Esophagus (tissue), 2 donors: ENCODE results near the gene CD82. TPM values are rescaled to one million over a fixed set of nuclear protein-coding genes. Genes with fewer than 3 reads are reported as not detected.
A peak's percentile ranks its signal among the peaks of the same experiment; 100 is the strongest.

Experiments used
- H3K27ac ChIP-seq, 2 donors: one replicate each; pipeline ENCODE4 v1.5.1; 2013; ENCODE audit warnings: low read depth in 2 of 2, mild to moderate bottlenecking in 2 of 2, inconsistent platforms in 1 of 2, low read length in 1 of 2, moderate library complexity in 1 of 2
- H3K27me3 ChIP-seq, 2 donors: one replicate each; pipeline ENCODE4 v1.6.1; 2013; ENCODE audit warnings: low read length in 2 of 2, control low read depth in 1 of 2, mild to moderate bottlenecking in 1 of 2; ENCODE audit not compliant: insufficient read depth in 2 of 2, control insufficient read depth in 1 of 2
- H3K36me3 ChIP-seq, 2 donors: one replicate each; pipeline ENCODE4 v1.6.1; 2013; ENCODE audit warnings: low read length in 1 of 2; ENCODE audit not compliant: control insufficient read depth in 2 of 2, insufficient read depth in 2 of 2
- H3K4me1 ChIP-seq, 2 donors: one replicate each; pipeline ENCODE4 v1.6.1; 2013; ENCODE audit warnings: low read length in 1 of 2; ENCODE audit not compliant: control insufficient read depth in 2 of 2, insufficient read depth in 2 of 2
- H3K4me3 ChIP-seq, 2 donors: one replicate each; pipeline ENCODE4 v1.5.1; 2013; ENCODE audit warnings: low read length in 2 of 2, mild to moderate bottlenecking in 2 of 2, low read depth in 1 of 2, moderate library complexity in 1 of 2
- H3K9me3 ChIP-seq, 2 donors: one replicate each; pipeline ENCODE4 v1.6.1; 2013; ENCODE audit warnings: mild to moderate bottlenecking in 2 of 2, low read depth in 1 of 2, low read length in 1 of 2, moderate library complexity in 1 of 2; ENCODE audit not compliant: control insufficient read depth in 2 of 2, insufficient read depth in 1 of 2
- WGBS, 2 donors: extraction: QIAGEN DNeasy Blood & Tissue Kit; methylation state at CpG; one replicate each; pipeline ENCODE4 v1.1.7; 2013; 5-methylcytosine and 5-hydroxymethylcytosine counted together
- polyA plus RNA-seq, 2 donors: library from polyadenylated mRNA; stranded (reverse); fragments of 200-250 nt; gene quantifications; one replicate each; pipeline ENCODE4 v1.2.3, GENCODE V29; 2013
- donor health status: healthy with polysubstance abuse.
- donor health status: Bipolar disorder and iron deficiency.

CD82 gene
- polyA plus RNA-seq, 2 donors: 123 to 266 TPM

DNA sequence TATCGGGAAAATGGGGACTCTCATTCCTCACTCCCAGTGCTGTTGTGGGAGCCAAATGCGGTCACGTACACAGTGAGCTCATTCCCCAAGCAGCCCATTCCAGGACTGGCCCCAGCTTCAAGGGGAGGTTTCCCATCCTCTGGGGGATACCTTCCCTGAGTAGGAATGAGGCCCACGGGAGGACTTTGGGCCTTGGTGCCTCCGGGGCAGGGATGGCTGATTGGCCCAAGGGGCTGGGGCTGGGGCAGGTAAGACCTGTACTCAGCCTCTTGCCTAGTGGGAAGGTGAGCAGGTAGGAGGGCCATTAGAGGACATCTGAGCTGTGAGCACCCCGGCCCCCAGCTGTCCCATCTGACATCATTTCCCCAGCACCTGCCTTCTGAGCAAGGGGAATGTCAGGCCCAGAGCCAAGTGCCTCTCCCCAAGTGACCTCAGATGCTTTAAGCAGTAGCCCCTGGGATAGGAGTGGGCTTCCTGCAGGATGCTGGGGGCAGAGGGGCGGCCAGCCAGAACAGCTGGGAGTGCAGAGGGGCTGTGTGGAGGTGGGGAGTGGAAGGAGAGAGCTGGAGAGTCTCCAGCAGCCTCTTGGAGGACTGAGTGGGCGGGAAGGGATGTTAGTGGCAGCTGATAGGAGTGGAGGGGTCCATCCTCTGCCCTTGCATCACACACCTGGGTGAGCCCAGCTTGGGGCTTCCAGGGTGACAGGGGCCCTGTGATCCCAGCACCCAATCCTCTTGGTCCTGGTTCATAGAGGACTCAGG lies 58.4 kb downstream of the CD82 start:
- Histone ChIP-seq H3K9me3 (no peaks in the 10 kb centered on the region), H3K4me1 (peaks cover 0 to 3% of the 10 kb centered on the region in 2 donors), H3K4me3 (no peak overlapping the region), H3K27me3 (no peaks in the 10 kb centered on the region), H3K27ac (no peak overlapping the region), H3K36me3 (peaks cover 0 to 14% of the 10 kb centered on the region in 2 donors)
- 62 to 64% methylated on average over 8 of the region's 8 CpGs for WGBS, 2 donors

DNA sequence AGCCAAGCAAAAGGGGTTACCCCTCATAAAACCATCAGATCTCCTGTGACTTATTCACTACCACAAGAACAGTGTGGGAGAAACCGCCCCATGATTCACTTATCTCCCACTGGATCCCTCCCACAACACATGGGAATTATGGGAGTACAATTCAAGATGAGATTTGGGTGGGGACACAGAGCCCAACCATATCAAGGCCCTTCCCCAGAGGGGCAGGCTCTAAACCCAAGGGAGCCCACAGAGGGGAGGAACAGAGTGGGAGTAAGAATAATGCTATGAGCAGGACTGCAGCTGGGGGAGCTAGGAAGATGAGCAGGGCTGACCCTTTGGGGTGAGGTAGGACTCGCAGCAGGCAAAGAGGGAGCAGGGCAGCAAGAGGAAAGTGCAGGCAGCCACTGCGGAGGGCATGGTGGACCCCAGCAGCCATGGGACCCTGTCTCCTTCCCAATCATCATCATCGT lies 59.3 kb downstream of the CD82 start:
- 95 to 97% methylated on average over 4 of the region's 4 CpGs for WGBS, 2 donors
- Histone ChIP-seq H3K27me3 (no peaks in the 10 kb centered on the region), H3K9me3 (no peaks in the 10 kb centered on the region), H3K27ac (no peak overlapping the region), H3K36me3 (peaks cover 0 to 10% of the 10 kb centered on the region in 2 donors), H3K4me1 (peaks cover 0 to 3% of the 10 kb centered on the region in 2 donors), H3K4me3 (no peak overlapping the region)

DNA sequence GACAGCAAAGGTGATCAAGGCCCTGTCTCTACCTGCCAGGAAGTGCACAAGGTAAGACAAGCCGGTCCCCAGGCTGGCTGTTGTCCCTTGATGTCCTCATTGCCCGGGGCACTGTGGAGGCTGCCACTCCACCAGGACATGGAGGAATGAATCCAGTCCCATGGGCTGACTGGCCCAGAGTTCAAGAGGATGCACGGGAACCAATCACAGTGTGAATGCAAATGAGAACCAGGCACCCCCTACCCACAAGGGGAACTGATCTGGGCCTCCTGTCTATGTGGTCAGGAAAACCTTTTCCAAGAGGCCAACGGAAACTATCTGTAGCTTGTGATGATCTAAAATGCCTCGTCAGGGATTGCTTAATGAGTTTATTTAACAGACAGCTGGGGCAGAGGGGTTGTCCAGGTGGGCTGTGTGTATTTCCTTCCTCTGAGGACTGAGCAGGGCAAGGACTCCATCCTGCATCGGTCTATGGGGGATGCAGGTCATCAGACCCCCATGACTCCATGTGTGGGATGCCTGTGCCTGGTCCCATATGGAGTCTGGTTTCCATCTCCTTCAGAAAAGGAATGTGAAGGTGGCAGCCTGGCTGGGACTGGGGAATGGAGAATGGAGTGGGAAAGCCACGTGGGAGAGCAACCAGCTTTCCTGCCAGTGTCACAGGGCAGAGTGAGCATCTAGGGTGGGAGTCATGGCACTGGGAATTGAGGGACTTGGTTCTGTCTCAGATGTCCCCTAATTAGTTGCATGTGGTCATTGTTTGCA lies 60.5 kb downstream of the CD82 start:
- Histone ChIP-seq H3K36me3 (peaks cover 0 to 6% of the 10 kb centered on the region in 2 donors), H3K4me3 (no peak overlapping the region), H3K9me3 (no peaks in the 10 kb centered on the region), H3K4me1 (peaks cover 0 to 3% of the 10 kb centered on the region in 2 donors), H3K27ac (no peak overlapping the region), H3K27me3 (no peaks in the 10 kb centered on the region)
- 75 to 76% methylated on average over 7 of the region's 7 CpGs for WGBS, 2 donors

DNA sequence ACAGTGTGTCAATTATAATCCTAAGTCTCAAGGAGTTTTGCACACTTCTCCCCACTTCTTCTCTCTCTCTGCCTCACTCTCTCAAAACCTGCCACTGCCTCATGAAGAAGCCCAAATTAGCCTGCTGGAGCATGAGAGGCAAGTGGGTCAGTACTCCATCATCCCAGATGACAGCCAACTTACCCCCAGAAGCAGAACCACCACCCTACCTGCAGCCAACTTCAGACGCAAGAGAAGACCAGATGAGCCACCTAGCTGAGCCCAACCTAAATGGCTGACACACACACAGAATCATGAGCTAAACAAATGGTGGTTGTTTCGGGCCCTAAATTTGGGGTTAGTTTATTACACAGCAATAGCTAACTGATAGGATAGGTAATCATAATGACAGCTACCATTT lies 61.2 kb downstream of the CD82 start:
- Histone ChIP-seq H3K27me3 (no peaks in the 10 kb centered on the region), H3K36me3 (peaks cover 0 to 1% of the 10 kb centered on the region in 2 donors), H3K27ac (no peak overlapping the region), H3K4me1 (peaks cover 0 to 3% of the 10 kb centered on the region in 2 donors), H3K4me3 (no peak overlapping the region), H3K9me3 (no peaks in the 10 kb centered on the region)
- WGBS, 2 donors: 96 to 99% methylated on average over 2 of the region's 2 CpGs

DNA sequence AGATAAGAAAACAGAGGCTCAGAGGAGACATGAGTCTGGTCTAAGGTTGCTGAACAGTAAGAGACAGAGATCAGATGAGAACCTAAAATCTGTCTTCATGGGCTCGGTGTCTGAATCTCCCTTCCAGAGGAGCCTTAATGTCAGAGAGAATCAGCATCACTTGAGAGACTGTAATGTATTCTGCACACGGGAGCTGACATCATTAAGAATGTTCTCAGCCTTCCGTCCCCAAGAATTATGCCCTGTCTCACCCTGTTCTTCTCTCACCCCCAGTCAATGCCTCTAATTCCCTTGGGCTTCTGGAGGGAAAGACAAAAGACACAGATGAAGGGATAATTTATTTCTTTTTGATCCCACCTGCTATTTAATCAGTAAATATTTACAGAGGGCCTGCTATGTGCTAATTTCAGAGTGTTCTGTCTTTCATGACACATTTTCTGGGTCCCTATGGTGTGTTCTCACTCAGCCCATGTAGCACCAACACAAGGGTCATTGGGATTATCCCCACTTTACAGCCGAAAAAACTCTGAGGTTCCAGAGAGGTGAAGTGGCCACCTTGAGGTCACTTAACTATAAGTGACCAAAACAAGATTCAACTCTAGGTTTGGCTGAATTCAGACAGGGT lies 61.8 kb downstream of the CD82 start:
- Histone ChIP-seq H3K27ac (peak overlapping the region in 1 of 2 donors; percentile 50), H3K27me3 (no peaks in the 10 kb centered on the region), H3K36me3 (no peaks in the 10 kb centered on the region), H3K4me3 (no peak overlapping the region), H3K9me3 (no peaks in the 10 kb centered on the region), H3K4me1 (peaks cover 0 to 3% of the 10 kb centered on the region in 2 donors)
- 62 to 71% methylated on average over 4 of the region's 4 CpGs for WGBS, 2 donors

DNA sequence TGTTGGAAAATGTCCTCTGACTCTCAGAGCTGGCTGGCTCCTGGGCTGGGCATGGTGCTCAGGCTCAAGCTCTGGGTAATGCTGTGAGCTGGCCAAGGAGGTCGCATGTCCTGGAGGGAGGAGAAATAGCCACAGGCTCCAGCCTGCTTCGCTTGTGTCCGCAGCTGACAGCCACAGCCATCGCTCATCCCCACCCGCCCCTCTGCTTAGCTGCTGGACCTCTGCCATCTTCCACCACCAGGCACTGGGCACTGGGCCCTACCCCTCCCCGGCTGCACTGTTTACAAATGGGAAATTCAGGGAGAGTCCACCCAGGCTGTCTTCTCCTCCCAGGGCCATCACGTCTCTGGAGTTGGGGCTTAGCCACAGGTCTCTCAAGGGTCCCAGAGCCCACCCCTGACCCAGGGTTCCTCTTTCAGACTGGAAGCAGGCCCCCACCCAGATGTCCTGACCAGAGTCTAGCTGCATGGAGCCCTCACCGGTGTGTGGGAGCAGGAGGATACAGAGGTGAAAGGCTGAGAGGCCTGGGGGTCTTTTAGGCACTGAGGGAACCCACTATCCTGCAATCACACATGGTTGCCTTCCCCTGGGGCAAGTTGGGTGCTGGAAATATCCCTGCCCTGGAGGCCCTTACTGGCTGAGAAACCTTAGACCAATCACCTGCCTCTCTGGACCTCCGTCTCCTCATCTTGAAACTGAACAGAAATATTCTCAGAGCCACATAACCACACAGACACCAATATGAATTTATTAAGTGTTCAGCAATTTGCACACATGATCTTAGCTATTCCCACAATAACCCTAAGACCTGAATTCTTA lies 62.7 kb downstream of the CD82 start:
- Histone ChIP-seq H3K4me1 (peaks cover 0 to 3% of the 10 kb centered on the region in 2 donors), H3K4me3 (no peak overlapping the region), H3K27ac (peak overlapping the region in 1 of 2 donors; percentile 48), H3K36me3 (no peaks in the 10 kb centered on the region), H3K27me3 (no peaks in the 10 kb centered on the region), H3K9me3 (no peaks in the 10 kb centered on the region)
- WGBS, 2 donors: 30 to 39% methylated on average over 9 of the region's 9 CpGs

DNA sequence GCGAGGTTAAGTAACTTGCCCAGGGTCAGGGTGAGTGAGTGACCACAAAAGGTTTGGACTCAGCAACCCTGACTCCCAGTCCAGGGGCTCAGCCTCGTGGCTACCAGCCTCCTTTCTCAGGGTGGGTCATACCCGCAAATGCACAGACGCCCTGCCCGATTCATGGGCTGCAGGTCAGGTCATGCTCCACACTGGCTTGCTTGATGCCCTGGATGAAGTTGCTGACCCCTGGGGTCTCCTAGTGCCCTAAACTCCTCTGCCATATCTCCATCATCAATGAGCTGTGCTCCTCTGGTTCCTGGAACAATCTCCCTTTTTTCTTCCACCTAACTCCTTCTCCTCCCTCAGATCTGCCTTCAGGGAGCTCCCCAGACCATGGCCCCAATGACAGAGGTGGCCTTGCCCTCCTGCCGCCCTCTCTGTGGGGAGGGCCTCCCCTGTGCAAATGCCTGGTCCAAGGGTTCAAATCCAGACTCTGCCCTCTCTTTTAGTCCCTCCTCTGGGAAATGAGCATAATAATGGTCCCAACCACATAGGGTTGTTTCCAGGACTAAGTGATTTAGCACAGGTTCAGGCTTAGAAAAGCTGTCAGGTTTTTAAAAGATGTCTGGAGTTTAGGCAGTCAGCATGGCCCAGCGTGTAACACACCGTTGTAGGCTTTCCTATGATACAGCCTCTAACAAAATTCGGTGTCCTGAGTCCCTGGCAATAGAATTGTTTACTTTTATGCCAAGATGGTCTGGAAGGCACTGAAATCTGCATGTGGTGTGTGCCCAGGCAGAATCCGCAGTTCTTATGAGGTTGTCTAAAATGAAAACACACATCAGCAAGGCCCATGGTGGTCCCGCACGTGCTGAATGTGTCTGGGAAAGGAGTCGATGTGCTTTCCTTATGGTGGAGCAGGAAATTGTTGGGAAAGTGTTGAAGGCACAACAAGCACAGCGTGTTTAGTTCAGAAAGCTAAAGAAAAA lies 63.6 kb downstream of the CD82 start:
- 77 to 79% methylated on average over 14 of the region's 14 CpGs for WGBS, 2 donors
- no peaks in the 10 kb centered on the region for H3K36me3 ChIP-seq
- H3K4me3 ChIP-seq: no peak overlapping the region
- H3K27ac ChIP-seq: no peak overlapping the region
- H3K4me1 ChIP-seq: no peaks in the 10 kb centered on the region
- H3K9me3 ChIP-seq: no peaks in the 10 kb centered on the region
- H3K27me3 ChIP-seq: no peaks in the 10 kb centered on the region

DNA sequence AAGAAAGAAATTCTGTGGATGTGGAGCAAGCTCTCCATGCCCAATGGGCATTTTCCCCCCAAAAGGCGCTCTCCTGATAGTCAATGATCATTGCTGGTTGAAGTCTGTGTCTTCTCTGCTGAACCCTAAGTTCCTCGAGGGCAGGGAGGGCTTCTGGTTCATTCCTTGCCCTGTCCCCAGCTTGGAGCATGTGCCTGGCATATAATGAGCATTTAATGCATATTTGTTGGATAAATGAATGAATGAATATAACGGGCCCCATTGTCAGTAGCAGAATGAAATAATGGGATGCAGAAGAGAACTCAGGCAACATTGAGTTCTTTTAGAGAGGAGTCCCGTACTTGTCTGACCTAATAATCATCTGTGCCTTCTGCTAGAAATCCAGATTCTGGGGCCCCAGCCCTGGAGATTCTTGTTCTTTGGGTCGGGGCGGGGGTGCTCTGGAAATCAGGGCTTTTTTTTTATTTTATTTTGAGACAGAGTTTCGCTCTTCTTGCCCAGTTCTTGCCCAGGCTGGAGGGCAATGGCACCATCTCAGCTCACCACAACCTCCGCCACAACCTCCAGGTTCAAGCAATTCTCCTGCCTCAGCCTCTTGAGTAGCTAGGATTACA lies 64.4 kb downstream of the CD82 start:
- Histone ChIP-seq H3K4me1 (peaks cover 0 to 4% of the 10 kb centered on the region in 2 donors), H3K27ac (no peak overlapping the region), H3K36me3 (no peaks in the 10 kb centered on the region), H3K27me3 (no peaks in the 10 kb centered on the region), H3K9me3 (no peaks in the 10 kb centered on the region), H3K4me3 (no peak overlapping the region)
- 85 to 86% methylated on average over 8 of the region's 8 CpGs for WGBS, 2 donors
